Measurements from ENCODE around the gene PGPEP1. TPM values are rescaled to one million over a fixed set of nuclear protein-coding genes. Genes with fewer than 3 reads are reported as not detected.

Gene PGPEP1
- polyA plus RNA-seq, 1 of the 3 experiments (the other 2 are of a cell fraction), result 13.8 TPM

DNA sequence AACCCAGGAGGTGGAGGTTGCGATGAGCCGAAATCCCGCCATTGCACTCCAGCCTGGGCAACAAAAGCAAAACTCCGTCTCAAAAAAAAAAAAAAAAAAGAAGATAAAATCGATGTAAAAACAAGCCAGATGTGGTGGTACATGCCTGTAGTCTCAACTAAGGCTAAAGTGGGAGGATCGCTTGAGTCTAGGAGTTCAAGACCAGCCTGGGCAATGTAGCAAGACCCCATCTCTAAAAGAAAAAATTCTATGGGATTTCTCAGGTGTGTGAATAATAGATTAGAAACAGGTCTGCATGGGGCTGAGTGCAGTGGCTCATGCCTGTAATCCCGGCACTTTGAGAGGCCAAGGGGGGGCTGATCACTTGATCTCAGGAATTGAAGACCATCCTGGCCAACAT, 11.1 kb downstream of the PGPEP1 start:
- TF ChIP-seq MAX (IDR thresholded peaks at IDR 0.05; ENCODE audit: low read depth), result no peak
- no peak for TF ChIP-seq USF2 (IDR thresholded peaks at IDR 0.05; ENCODE audit: borderline replicate concordance, low read depth, low read length)
- WGBS (ENCODE audit: low lambda C conversion rate), result 89% methylated on average over 6 of the region's 7 CpGs
- no peaks in the 10 kb centered on the region for H3K4me1 ChIP-seq (ENCODE audit: control insufficient read depth in 1 of 2, insufficient read depth in 2 of 2, low read depth in 1 of 2, low read length in 1 of 2)
- H4K20me1 ChIP-seq (ENCODE audit: insufficient read depth), result no peaks in the 10 kb centered on the region
- no peaks in the 10 kb centered on the region for H3K9me3 ChIP-seq
- H3F3A ChIP-seq (replicated peaks; ENCODE audit: insufficient read depth), result peaks cover 5% of the 10 kb centered on the region
- H3K27me3 ChIP-seq (ENCODE audit: insufficient read depth), result no peaks in the 10 kb centered on the region
- H2AFZ ChIP-seq (ENCODE audit: low read depth), result no peak overlapping the region
- no peak overlapping the region for H3K27ac ChIP-seq (ENCODE audit: low read depth in 2 of 2, low read length in 1 of 2)
- CTCF ChIA-PET, result interaction anchor here (1.9 to 9.3 kb wide), 4 partner anchors 11 to 73 kb away, joined by 7 to 217 read pairs (median 74); partner anchors contain the start of genes GDF15 and SSBP4
- no peaks in the 10 kb centered on the region for H3K79me2 ChIP-seq (ENCODE audit: insufficient read depth)
- no peak overlapping the region for H3K4me3 ChIP-seq (ENCODE audit: low read depth in 2 of 2, low read length in 1 of 2)
- no peak overlapping the region for H3K9ac ChIP-seq
- H3K4me2 ChIP-seq, result no peak overlapping the region
- DNase-seq, result no peak
- H3K36me3 ChIP-seq (replicated peaks in 1 of 2; ENCODE audit: control insufficient read depth in 1 of 2, insufficient read depth in 2 of 2, low read length in 1 of 2), result peaks cover 0 to under 1% of the 10 kb centered on the region in 2 experiments
- no peaks in the 10 kb centered on the region for H3K9me2 ChIP-seq
- POLR2A ChIA-PET, result interaction anchor here (0.7 kb wide), 1 partner anchor 11 kb away, joined by 5 read pairs; no protein-coding TSS in a partner anchor

- no peaks in the 10 kb centered on the region for H3K27me3 ChIP-seq (ENCODE audit: insufficient read depth)
- no peak overlapping the region for H3K9ac ChIP-seq
- peaks cover 6 to 17% of the 10 kb centered on the region in 2 experiments for H3K36me3 ChIP-seq (replicated peaks in 1 of 2; ENCODE audit: control insufficient read depth in 1 of 2, insufficient read depth in 2 of 2, low read length in 1 of 2)
- ChIA-PET CTCF (interaction anchor here (1.0 to 3.1 kb wide), 3 partner anchors 25 to 60 kb away, joined by 3 to 20 read pairs (median 4); no protein-coding TSS in a partner anchor), POLR2A (no interaction called here)
- WGBS (ENCODE audit: low lambda C conversion rate), result 91% methylated on average over 8 of the region's 8 CpGs
- H3K27ac ChIP-seq (ENCODE audit: low read depth in 2 of 2, low read length in 1 of 2), result no peak overlapping the region
- peaks cover 5% of the 10 kb centered on the region for H3F3A ChIP-seq (replicated peaks; ENCODE audit: insufficient read depth)
- no peaks in the 10 kb centered on the region for H3K9me2 ChIP-seq
- H3K79me2 ChIP-seq (ENCODE audit: insufficient read depth), result no peaks in the 10 kb centered on the region
- H3K4me1 ChIP-seq (ENCODE audit: control insufficient read depth in 1 of 2, insufficient read depth in 2 of 2, low read depth in 1 of 2, low read length in 1 of 2), result no peaks in the 10 kb centered on the region
- no peak overlapping the region for H3K4me2 ChIP-seq
- H4K20me1 ChIP-seq (ENCODE audit: insufficient read depth), result no peaks in the 10 kb centered on the region
- H2AFZ ChIP-seq (ENCODE audit: low read depth), result no peak overlapping the region
- no peaks in the 10 kb centered on the region for H3K9me3 ChIP-seq
- no peak for TF ChIP-seq TCF12 (IDR thresholded peaks at IDR 0.05)
- no peak for TF ChIP-seq ELF1 (IDR thresholded peaks at IDR 0.05)
- TF ChIP-seq SMC3 (IDR thresholded peaks at IDR 0.05; ENCODE audit: low read depth, low read length), result no peak
- TF ChIP-seq NRF1 (IDR thresholded peaks at IDR 0.05; ENCODE audit: low read depth, low read length), result no peak
- no peak for TF ChIP-seq RAD21 (IDR thresholded peaks at IDR 0.05; ENCODE audit: low read length)
- no peak for TF ChIP-seq MEF2A (IDR thresholded peaks at IDR 0.05; ENCODE audit: borderline replicate concordance, low read depth)
- no peak for TF ChIP-seq FOSL2 (IDR thresholded peaks at IDR 0.05; ENCODE audit: borderline replicate concordance, low read depth)
- TF ChIP-seq USF2 (IDR thresholded peaks at IDR 0.05; ENCODE audit: borderline replicate concordance, low read depth, low read length), result no peak
- no peak for TF ChIP-seq RXRA (IDR thresholded peaks at IDR 0.05; ENCODE audit: borderline replicate concordance, low read depth)
- no peak for TF ChIP-seq NFIC (IDR thresholded peaks at IDR 0.05; ENCODE audit: borderline replicate concordance)
- no peak for TF ChIP-seq JUND (IDR thresholded peaks at IDR 0.05)
- no peak for TF ChIP-seq RFX5 (IDR thresholded peaks at IDR 0.05; ENCODE audit: low read length)
- TF ChIP-seq FOXJ3 (CRISPR knock-in tag; IDR thresholded peaks at IDR 0.05), result no peak
- TF ChIP-seq, protein P1, sequence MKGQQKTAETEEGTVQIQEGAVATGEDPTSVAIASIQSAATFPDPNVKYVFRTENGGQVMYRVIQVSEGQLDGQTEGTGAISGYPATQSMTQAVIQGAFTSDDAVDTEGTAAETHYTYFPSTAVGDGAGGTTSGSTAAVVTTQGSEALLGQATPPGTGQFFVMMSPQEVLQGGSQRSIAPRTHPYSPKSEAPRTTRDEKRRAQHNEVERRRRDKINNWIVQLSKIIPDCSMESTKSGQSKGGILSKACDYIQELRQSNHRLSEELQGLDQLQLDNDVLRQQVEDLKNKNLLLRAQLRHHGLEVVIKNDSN (IDR thresholded peaks at IDR 0.05; ENCODE audit: borderline replicate concordance, low read depth), result no peak
- TF ChIP-seq, protein P2, sequence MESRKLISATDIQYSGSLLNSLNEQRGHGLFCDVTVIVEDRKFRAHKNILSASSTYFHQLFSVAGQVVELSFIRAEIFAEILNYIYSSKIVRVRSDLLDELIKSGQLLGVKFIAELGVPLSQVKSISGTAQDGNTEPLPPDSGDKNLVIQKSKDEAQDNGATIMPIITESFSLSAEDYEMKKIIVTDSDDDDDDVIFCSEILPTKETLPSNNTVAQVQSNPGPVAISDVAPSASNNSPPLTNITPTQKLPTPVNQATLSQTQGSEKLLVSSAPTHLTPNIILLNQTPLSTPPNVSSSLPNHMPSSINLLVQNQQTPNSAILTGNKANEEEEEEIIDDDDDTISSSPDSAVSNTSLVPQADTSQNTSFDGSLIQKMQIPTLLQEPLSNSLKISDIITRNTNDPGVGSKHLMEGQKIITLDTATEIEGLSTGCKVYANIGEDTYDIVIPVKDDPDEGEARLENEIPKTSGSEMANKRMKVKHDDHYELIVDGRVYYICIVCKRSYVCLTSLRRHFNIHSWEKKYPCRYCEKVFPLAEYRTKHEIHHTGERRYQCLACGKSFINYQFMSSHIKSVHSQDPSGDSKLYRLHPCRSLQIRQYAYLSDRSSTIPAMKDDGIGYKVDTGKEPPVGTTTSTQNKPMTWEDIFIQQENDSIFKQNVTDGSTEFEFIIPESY (IDR thresholded peaks at IDR 0.05; ENCODE audit: borderline replicate concordance, low read depth), result no peak
- TF ChIP-seq GABPA (IDR thresholded peaks at IDR 0.05; ENCODE audit: low read depth), result no peak
- TF ChIP-seq IRF3 (IDR thresholded peaks at IDR 0.05; ENCODE audit: low read depth, low read length), result no peak
- no peak for TF ChIP-seq TEAD4 (IDR thresholded peaks at IDR 0.05; ENCODE audit: borderline replicate concordance, insufficient read depth)
- TF ChIP-seq YY1 (IDR thresholded peaks at IDR 0.05; ENCODE audit: low read depth), result no peak
- DNase-seq, result no peak
- no peak overlapping the region for H3K4me3 ChIP-seq (ENCODE audit: low read depth in 2 of 2, low read length in 1 of 2)
Observed at GRCh38 chr19:18353378-18354005, 13.1 kb downstream of the PGPEP1 start.

All from SK-N-SH (cell line).